Endodermal cell (in vitro differentiated cells): Measurements from ENCODE around the gene BCL2L2. TPM values are rescaled to one million over a fixed set of nuclear protein-coding genes. Genes with fewer than 3 reads are reported as not detected.
A peak's percentile ranks its signal among the peaks of the same experiment; 100 is the strongest.

Experiments used
- DNase-seq: peaks from one replicate; pipeline ENCODE4 v3.0.0-alpha.2; 2017
- H3K27ac ChIP-seq: 2 replicates; pipeline ENCODE4 v1.5.1; 2013; ENCODE audit warnings: mild to moderate bottlenecking, low read depth, low read length, moderate library complexity
- H3K27me3 ChIP-seq: 2 replicates; pipeline ENCODE4 v1.6.1; 2013; ENCODE audit warnings: mild to moderate bottlenecking, low read length, moderate library complexity; ENCODE audit not compliant: insufficient read depth, control insufficient read depth, poor library complexity, severe bottlenecking
- H3K36me3 ChIP-seq: 2 replicates; pipeline ENCODE4 v1.7.0; 2013; ENCODE audit warnings: mild to moderate bottlenecking, low read length, moderate library complexity; ENCODE audit not compliant: control insufficient read depth, insufficient read depth
- H3K4me1 ChIP-seq: one replicate; pipeline ENCODE4 v1.7.0; 2013; ENCODE audit warnings: low read length; ENCODE audit not compliant: control insufficient read depth, insufficient read depth
- H3K4me3 ChIP-seq: 2 replicates; pipeline ENCODE4 v1.5.1; 2013; ENCODE audit warnings: mild to moderate bottlenecking, low read length, moderate library complexity
- H3K9ac ChIP-seq: 2 replicates; pipeline ENCODE4 v1.6.1; 2013; ENCODE audit warnings: mild to moderate bottlenecking, low read length, moderate library complexity; ENCODE audit not compliant: poor library complexity, severe bottlenecking; ENCODE audit errors: extremely low read depth
- H3K9me3 ChIP-seq: 2 replicates; pipeline ENCODE4 v1.6.1; 2013; ENCODE audit warnings: mild to moderate bottlenecking, low read length, moderate library complexity; ENCODE audit not compliant: control insufficient read depth
- H3K27ac Mint-ChIP-seq: 2 replicates; pipeline ENCODE4 v1.8.0; 2020; ENCODE audit warnings: mixed read lengths
- H3K27me3 Mint-ChIP-seq: 2 replicates; pipeline ENCODE4 v1.8.0; 2021; ENCODE audit warnings: mild to moderate bottlenecking, mixed read lengths; ENCODE audit not compliant: insufficient read depth
- H3K36me3 Mint-ChIP-seq: 2 replicates; pipeline ENCODE4 v1.8.0; 2020; ENCODE audit warnings: low read depth, mixed read lengths
- H3K4me1 Mint-ChIP-seq: 2 replicates; pipeline ENCODE4 v1.8.0; 2020; ENCODE audit warnings: mixed read lengths
- H3K4me3 Mint-ChIP-seq: 2 replicates; pipeline ENCODE4 v1.8.0; 2020; ENCODE audit warnings: mild to moderate bottlenecking, moderate library complexity, mixed read lengths
- H3K9me3 Mint-ChIP-seq: 2 replicates; pipeline ENCODE4 v1.8.0; 2020; ENCODE audit warnings: mild to moderate bottlenecking, mixed read lengths
- CTCF ChIP-seq: fragments of 200-600 bp; sonication (generic); conservative IDR thresholded peaks from 2 replicates; pipeline ENCODE4 v1.5.0; 2021; ENCODE audit warnings: antibody characterized with exemption, mild to moderate bottlenecking
- WGBS, 2 experiments: methylation state at CpG; one replicate each; pipeline versions ENCODE4 v1.1.5 to v1.1.7; 2013; ENCODE audit warnings: missing lambda C conversion rate in 2 of 2, mixed read lengths in 1 of 2; ENCODE audit not compliant: insufficient coverage in 1 of 2, insufficient read length in 1 of 2; 5-methylcytosine and 5-hydroxymethylcytosine counted together
- total RNA-seq, 2 donors: library from RNA; stranded (reverse); fragmentation: NEBNext Ultra II Directional in 1 of 2; extraction: Animal tissue kit (Norgen Biotek cat#: 25700) in 1 of 2; gene quantifications; 2 replicates in 1 of 2; 3 replicates in 1 of 2; pipeline ENCODE4 v1.2.1, GENCODE V29; 2021

Gene BCL2L2
- total RNA-seq, 2 donors from 2014 or later: 21.9 to 29.5 TPM

GRCh38 chr14:23347406-23348296 is 41.0 kb downstream of the BCL2L2 start:
- Histone ChIP-seq H3K27me3 (peaks cover 8% of the 10 kb centered on the region), H3K9me3 (peaks cover 6% of the 10 kb centered on the region), H3K4me3 (no peak overlapping the region), H3K9ac (no peak overlapping the region), H3K4me1 (peaks cover 19% of the 10 kb centered on the region), H3K36me3 (no peaks in the 10 kb centered on the region), H3K27ac (no peak overlapping the region)
- Mint-ChIP-seq H3K4me1 (peaks cover 23% of the 10 kb centered on the region), H3K27me3 (peaks cover 23% of the 10 kb centered on the region), H3K27ac (no peak overlapping the region), H3K36me3 (peaks cover 21% of the 10 kb centered on the region), H3K4me3 (no peak overlapping the region), H3K9me3 (peaks cover 1% of the 10 kb centered on the region)
- peak; percentile 31 for DNase-seq
- WGBS, 2 experiments: 93 to 97% methylated on average over 5 to 19 of the region's 19 CpGs
- TF ChIP-seq CTCF: no peak

- H3K9me3 ChIP-seq: peaks cover 6% of the 10 kb centered on the region
- Mint-ChIP-seq H3K9me3 (peaks cover 1% of the 10 kb centered on the region), H3K27ac (no peak overlapping the region), H3K36me3 (peaks cover 21% of the 10 kb centered on the region), H3K27me3 (peaks cover 27% of the 10 kb centered on the region), H3K4me1 (peaks cover 24% of the 10 kb centered on the region), H3K4me3 (no peak overlapping the region)
- no peak for TF ChIP-seq CTCF
- no peak for DNase-seq
- H3K4me3 ChIP-seq: no peak overlapping the region
- H3K27me3 ChIP-seq: peaks cover 8% of the 10 kb centered on the region
- H3K36me3 ChIP-seq: no peaks in the 10 kb centered on the region
- H3K9ac ChIP-seq: no peak overlapping the region
- H3K27ac ChIP-seq: no peak overlapping the region
- H3K4me1 ChIP-seq: peaks cover 19% of the 10 kb centered on the region
- 82 to 99% methylated on average over 4 to 6 of the region's 6 CpGs for WGBS, 2 experiments
Observed at GRCh38 chr14:23348297-23348655, 41.6 kb downstream of the BCL2L2 start.

GRCh38 chr14:23349156-23349845 is 42.7 kb downstream of the BCL2L2 start:
- WGBS, 2 experiments: 89 to 95% methylated on average over 5 to 8 of the region's 8 CpGs
- H3K9me3 ChIP-seq: peaks cover 3% of the 10 kb centered on the region
- no peak for DNase-seq
- Mint-ChIP-seq H3K36me3 (peaks cover 21% of the 10 kb centered on the region), H3K4me1 (peaks cover 23% of the 10 kb centered on the region), H3K27me3 (peaks cover 37% of the 10 kb centered on the region), H3K9me3 (peaks cover 1% of the 10 kb centered on the region), H3K27ac (no peak overlapping the region), H3K4me3 (no peak overlapping the region)
- H3K4me3 ChIP-seq: no peak overlapping the region
- peaks cover 8% of the 10 kb centered on the region for H3K27me3 ChIP-seq
- H3K9ac ChIP-seq: no peak overlapping the region
- H3K36me3 ChIP-seq: no peaks in the 10 kb centered on the region
- no peak for TF ChIP-seq CTCF
- H3K4me1 ChIP-seq: peaks cover 18% of the 10 kb centered on the region
- H3K27ac ChIP-seq: no peak overlapping the region
